Caco-2 (cell line): ENCODE results near the gene CMBL. TPM values are rescaled to one million over a fixed set of nuclear protein-coding genes. Genes with fewer than 3 reads are reported as not detected.

Experiments used
- BruUV-seq: library from RNA; stranded (reverse); fragments of 400-500 nt; replicated peaks from 2 replicates; lab custom pipeline; 2021; lab: Mats Ljungman, UMichigan
- CTCF ChIA-PET: fragments of 300-600 bp; sonication (Branson Sonifier 250); formaldehyde crosslinking; loops from one replicate; lab custom pipeline; 2022; ENCODE audit warnings: antibody characterized with exemption; lab: Charles Lee
- POLR2A ChIA-PET: fragments of 300-600 bp; sonication (Branson Sonifier 250); formaldehyde crosslinking; loops from one replicate; lab custom pipeline; 2022; ENCODE audit warnings: antibody characterized with exemption; lab: Charles Lee
- DNase-seq, 2 experiments: peaks; one replicate each; pipeline versions ENCODE4 v3.0.0 to v3.0.0-alpha.2; 2020 to 2022
- H3K27me3 ChIP-seq: replicated peaks from 2 replicates; pipeline ENCODE4 v1.6.0; 2011; ENCODE audit warnings: low read length; ENCODE audit not compliant: control insufficient read depth, insufficient read depth
- H3K36me3 ChIP-seq: 2 replicates; pipeline ENCODE4 v1.5.1; 2011; ENCODE audit warnings: low read length; ENCODE audit not compliant: control insufficient read depth, insufficient read depth
- H3K4me1 ChIP-seq: fragments of 250-450 bp; sonication (Bioruptor Pico); 2 replicates; pipeline ENCODE4 v1.5.1; 2020; ENCODE audit warnings: mild to moderate bottlenecking
- H3K4me3 ChIP-seq: 2 replicates; pipeline ENCODE4 v1.5.1; 2011; ENCODE audit warnings: low read depth, mild to moderate bottlenecking, control low read depth, low read length
- H3K9me3 ChIP-seq: fragments of 250-450 bp; sonication (Bioruptor Pico); 2 replicates; pipeline ENCODE4 v1.5.1; 2020; ENCODE audit warnings: mild to moderate bottlenecking, moderate library complexity
- H3K27ac Mint-ChIP-seq: one replicate; pipeline ENCODE4 v1.8.0; 2022; ENCODE audit warnings: mixed read lengths; ENCODE audit not compliant: unreplicated experiment
- H3K27me3 Mint-ChIP-seq: one replicate; pipeline ENCODE4 v1.8.0; 2022; ENCODE audit warnings: mixed read lengths; ENCODE audit not compliant: insufficient read depth, unreplicated experiment
- H3K36me3 Mint-ChIP-seq: one replicate; pipeline ENCODE4 v1.8.0; 2022; ENCODE audit warnings: mild to moderate bottlenecking, mixed read lengths; ENCODE audit not compliant: insufficient read depth, unreplicated experiment
- H3K4me1 Mint-ChIP-seq: one replicate; pipeline ENCODE4 v1.8.0; 2022; ENCODE audit warnings: low read depth, mixed read lengths; ENCODE audit not compliant: unreplicated experiment
- H3K4me3 Mint-ChIP-seq: one replicate; pipeline ENCODE4 v1.8.0; 2022; ENCODE audit warnings: mild to moderate bottlenecking, moderate library complexity, mixed read lengths; ENCODE audit not compliant: unreplicated experiment
- H3K9me3 Mint-ChIP-seq: one replicate; pipeline ENCODE4 v1.8.0; 2022; ENCODE audit warnings: mixed read lengths; ENCODE audit not compliant: unreplicated experiment
- intact Hi-C: fragments of 100-400 bp; cut with micrococcal nuclease; formaldehyde crosslinking; loops from one replicate; pipeline ENCODE4 v1.10.0; 2022; ENCODE audit not compliant: unreplicated experiment
- total RNA-seq: library from RNA; stranded (reverse); gene quantifications from 2 replicates; pipeline ENCODE4 v1.2.3, GENCODE V29; 2022
- TF ChIP-seq, protein P1 (sequence below), 2 experiments: fragments of 200-600 bp in 1 of 2; IDR thresholded peaks; 1 replicate in 1 of 2; 2 replicates in 1 of 2; pipeline versions ENCODE4 v1.5.1 to v1.8.0; 2011 to 2022; ENCODE audit warnings: antibody characterized with exemption in 1 of 2, control low read depth in 1 of 2, inconsistent platforms in 1 of 2, low read depth in 1 of 2, low read length in 1 of 2, mild to moderate bottlenecking in 1 of 2, moderate library complexity in 1 of 2; ENCODE audit not compliant: insufficient read depth in 1 of 2, severe bottlenecking in 1 of 2, unreplicated experiment in 1 of 2

CMBL gene
- total RNA-seq, 1 experiment from 2014 or later: 18.4 TPM

- intact Hi-C loops: no loop called here
- ChIA-PET POLR2A (no interaction called here), CTCF (no interaction called here)
- H3K36me3 ChIP-seq: no peaks in the 10 kb centered on the region
- no peak overlapping the region for H3K4me3 Mint-ChIP-seq
- no peaks in the 10 kb centered on the region for H3K36me3 Mint-ChIP-seq
- DNase-seq: no peak
- TF ChIP-seq, protein P1, sequence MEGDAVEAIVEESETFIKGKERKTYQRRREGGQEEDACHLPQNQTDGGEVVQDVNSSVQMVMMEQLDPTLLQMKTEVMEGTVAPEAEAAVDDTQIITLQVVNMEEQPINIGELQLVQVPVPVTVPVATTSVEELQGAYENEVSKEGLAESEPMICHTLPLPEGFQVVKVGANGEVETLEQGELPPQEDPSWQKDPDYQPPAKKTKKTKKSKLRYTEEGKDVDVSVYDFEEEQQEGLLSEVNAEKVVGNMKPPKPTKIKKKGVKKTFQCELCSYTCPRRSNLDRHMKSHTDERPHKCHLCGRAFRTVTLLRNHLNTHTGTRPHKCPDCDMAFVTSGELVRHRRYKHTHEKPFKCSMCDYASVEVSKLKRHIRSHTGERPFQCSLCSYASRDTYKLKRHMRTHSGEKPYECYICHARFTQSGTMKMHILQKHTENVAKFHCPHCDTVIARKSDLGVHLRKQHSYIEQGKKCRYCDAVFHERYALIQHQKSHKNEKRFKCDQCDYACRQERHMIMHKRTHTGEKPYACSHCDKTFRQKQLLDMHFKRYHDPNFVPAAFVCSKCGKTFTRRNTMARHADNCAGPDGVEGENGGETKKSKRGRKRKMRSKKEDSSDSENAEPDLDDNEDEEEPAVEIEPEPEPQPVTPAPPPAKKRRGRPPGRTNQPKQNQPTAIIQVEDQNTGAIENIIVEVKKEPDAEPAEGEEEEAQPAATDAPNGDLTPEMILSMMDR (IDR thresholded peaks at IDR 0.05; ENCODE audit: insufficient read depth in 1 of 2, low read depth in 1 of 2, low read length in 1 of 2, severe bottlenecking in 1 of 2, unreplicated experiment in 1 of 2): no peak
- H3K4me1 ChIP-seq: no peaks in the 10 kb centered on the region
- no TSS peak for BruUV-seq
- H3K27me3 ChIP-seq: no peaks in the 10 kb centered on the region
- H3K9me3 ChIP-seq: no peaks in the 10 kb centered on the region
- H3K27ac Mint-ChIP-seq: no peak overlapping the region
- H3K9me3 Mint-ChIP-seq: no peaks in the 10 kb centered on the region
- H3K4me1 Mint-ChIP-seq: no peaks in the 10 kb centered on the region
- H3K27me3 Mint-ChIP-seq: no peaks in the 10 kb centered on the region
- H3K4me3 ChIP-seq: no peak overlapping the region
Measured at GRCh38 chr5:10339958-10340357, 32.3 kb upstream of the CMBL start.

DNA sequence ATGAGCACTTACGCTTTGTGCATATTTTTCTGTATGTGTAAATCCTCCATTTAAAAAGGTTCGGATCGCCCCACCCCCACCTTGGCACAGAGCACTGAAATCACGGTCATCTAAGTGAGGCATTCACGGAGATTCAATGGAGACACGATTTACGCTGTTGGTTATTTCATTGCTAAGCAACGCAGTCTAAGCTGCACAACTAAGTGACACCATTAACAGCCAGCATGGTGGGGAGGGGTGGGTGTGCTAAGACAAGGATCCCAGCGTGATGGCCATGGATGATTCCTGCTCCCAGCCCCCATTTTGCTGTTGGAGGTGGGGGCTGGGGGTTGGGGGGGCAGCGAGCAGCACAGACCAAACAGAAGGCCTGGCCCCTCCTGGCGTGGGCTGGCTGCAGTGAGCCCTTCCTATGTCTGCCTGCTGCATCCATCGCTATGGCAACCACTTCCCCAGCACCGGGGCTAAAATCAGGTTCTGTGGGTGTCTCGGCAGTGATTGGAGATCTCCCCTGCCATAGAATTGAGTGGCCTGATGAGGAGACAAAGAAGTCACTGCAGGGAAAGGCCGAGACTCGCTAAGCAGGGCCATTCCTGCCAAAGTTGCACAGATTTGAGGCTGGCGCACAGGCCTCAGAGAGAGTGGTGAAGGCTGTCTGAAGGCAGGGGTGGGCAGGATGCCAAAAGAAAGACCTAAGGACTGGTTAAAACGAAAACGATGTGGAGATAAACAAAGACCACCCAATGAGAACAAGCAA, 31.5 kb upstream of the CMBL start:
- Mint-ChIP-seq H3K4me3 (no peak overlapping the region), H3K9me3 (no peaks in the 10 kb centered on the region), H3K27me3 (no peaks in the 10 kb centered on the region), H3K27ac (no peak overlapping the region), H3K36me3 (no peaks in the 10 kb centered on the region), H3K4me1 (peaks cover 5% of the 10 kb centered on the region)
- no peaks in the 10 kb centered on the region for H3K27me3 ChIP-seq
- no peaks in the 10 kb centered on the region for H3K36me3 ChIP-seq
- ChIA-PET POLR2A (no interaction called here), CTCF (no interaction called here)
- no peaks in the 10 kb centered on the region for H3K4me1 ChIP-seq
- DNase-seq: no peak
- no peak overlapping the region for H3K4me3 ChIP-seq
- TF ChIP-seq, protein P1 (IDR thresholded peaks at IDR 0.05; ENCODE audit: insufficient read depth in 1 of 2, low read depth in 1 of 2, low read length in 1 of 2, severe bottlenecking in 1 of 2, unreplicated experiment in 1 of 2): no peak
- intact Hi-C loops: no loop called here
- no peaks in the 10 kb centered on the region for H3K9me3 ChIP-seq
- no TSS peak for BruUV-seq

DNA sequence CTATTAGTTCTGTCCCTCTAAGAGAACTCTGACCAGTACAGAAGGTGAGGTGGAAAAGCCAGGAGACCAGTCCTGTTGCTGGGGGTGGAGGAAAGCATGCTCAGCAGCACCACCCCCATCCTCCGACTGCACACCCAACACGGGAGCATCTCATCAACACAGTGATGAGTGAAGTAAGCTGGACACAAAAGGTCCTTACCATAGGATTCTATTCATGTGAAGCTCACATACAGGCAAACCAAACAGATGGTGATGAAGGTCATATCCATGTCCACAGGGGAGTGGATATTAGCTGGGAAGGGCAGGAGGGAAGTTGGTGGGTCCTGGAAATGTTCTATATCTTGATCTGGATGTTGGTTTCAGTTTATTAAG, 31.0 kb upstream of the CMBL start:
- no peaks in the 10 kb centered on the region for H3K9me3 Mint-ChIP-seq
- H3K4me1 ChIP-seq: no peaks in the 10 kb centered on the region
- H3K4me3 ChIP-seq: no peak overlapping the region
- H3K27me3 Mint-ChIP-seq: no peaks in the 10 kb centered on the region
- H3K27me3 ChIP-seq: no peaks in the 10 kb centered on the region
- H3K27ac Mint-ChIP-seq: no peak overlapping the region
- H3K4me1 Mint-ChIP-seq: peaks cover 6% of the 10 kb centered on the region
- CTCF ChIA-PET: no interaction called here
- POLR2A ChIA-PET: no interaction called here
- no peaks in the 10 kb centered on the region for H3K36me3 Mint-ChIP-seq
- intact Hi-C loops: no loop called here
- no TSS peak for BruUV-seq
- no peaks in the 10 kb centered on the region for H3K9me3 ChIP-seq
- no peak for DNase-seq
- H3K36me3 ChIP-seq: no peaks in the 10 kb centered on the region
- TF ChIP-seq, protein P1 (IDR thresholded peaks at IDR 0.05; ENCODE audit: insufficient read depth in 1 of 2, low read depth in 1 of 2, low read length in 1 of 2, severe bottlenecking in 1 of 2, unreplicated experiment in 1 of 2): no peak
- no peak overlapping the region for H3K4me3 Mint-ChIP-seq
